Ishikawa (cell line): ENCODE measurements around the gene CNTNAP1.

Experiments
- CEBPB ChIP-seq: IDR thresholded peaks from 2 replicates; pipeline ENCODE4 v1.6.1; 2012
- CREB1 ChIP-seq: IDR thresholded peaks from 2 replicates; pipeline ENCODE4 v1.6.1; 2012; ENCODE audit warnings: low read depth
- EGR1 ChIP-seq: IDR thresholded peaks from 2 replicates; pipeline ENCODE4 v1.6.1; 2012
- EP300 ChIP-seq: IDR thresholded peaks from 2 replicates; pipeline ENCODE4 v1.6.1; 2012; ENCODE audit warnings: borderline replicate concordance
- FOXM1 ChIP-seq: IDR thresholded peaks from 2 replicates; pipeline ENCODE4 v1.6.1; 2012; ENCODE audit warnings: low read depth, borderline replicate concordance
- NFIC ChIP-seq: IDR thresholded peaks from 2 replicates; pipeline ENCODE4 v1.6.1; 2012
- RAD21 ChIP-seq: IDR thresholded peaks from 2 replicates; pipeline ENCODE4 v1.6.1; 2012; ENCODE audit warnings: low read depth
- TAF1 ChIP-seq: IDR thresholded peaks from 2 replicates; pipeline ENCODE4 v1.6.1; 2012; ENCODE audit warnings: low read depth, mild to moderate bottlenecking
- TCF12 ChIP-seq: IDR thresholded peaks from 2 replicates; pipeline ENCODE4 v1.6.1; 2012; ENCODE audit warnings: low read depth
- TEAD4 ChIP-seq: IDR thresholded peaks from 2 replicates; pipeline ENCODE4 v1.6.1; 2012
- YY1 ChIP-seq: IDR thresholded peaks from 2 replicates; pipeline ENCODE4 v1.6.1; 2012; ENCODE audit warnings: low read depth
- ZBTB7A ChIP-seq: IDR thresholded peaks from 2 replicates; pipeline ENCODE4 v1.6.1; 2012; ENCODE audit warnings: low read depth
- TF ChIP-seq, protein P1 (sequence below): IDR thresholded peaks from 2 replicates; pipeline ENCODE4 v1.6.1; 2012
- TF ChIP-seq, protein P2 (sequence below): IDR thresholded peaks from 2 replicates; pipeline ENCODE4 v1.6.1; 2012
- TF ChIP-seq, protein P3 (sequence below): IDR thresholded peaks from 2 replicates; pipeline ENCODE4 v1.6.1; 2012; ENCODE audit warnings: low read depth, mild to moderate bottlenecking

CNTNAP1 gene

DNA sequence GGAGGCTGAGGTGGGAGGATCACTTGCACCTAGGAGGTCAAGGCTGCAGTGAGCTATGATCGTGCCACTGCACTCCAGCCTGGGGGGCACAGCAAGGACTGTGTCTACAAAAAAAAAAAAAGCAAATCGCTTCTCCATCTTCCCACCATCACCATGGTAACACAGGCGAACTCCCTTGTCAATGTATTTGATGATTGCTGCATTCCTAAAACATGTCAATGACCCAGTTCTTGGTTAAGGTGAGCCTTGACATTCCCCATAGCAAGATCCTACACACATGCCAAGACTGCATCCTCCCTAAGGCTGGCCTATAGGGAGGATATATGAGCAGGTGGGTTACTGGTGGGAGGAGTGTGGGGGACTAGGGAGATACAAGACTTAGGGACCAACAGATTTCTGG is 12.2 kb downstream of the CNTNAP1 start:
- TF ChIP-seq FOXM1 (no peak), EGR1 (no peak), CREB1 (no peak), TAF1 (no peak), CEBPB (no peak), YY1 (no peak), TEAD4 (no peak), RAD21 (no peak), NFIC (no peak), ZBTB7A (no peak)
- TF ChIP-seq, protein P1, sequence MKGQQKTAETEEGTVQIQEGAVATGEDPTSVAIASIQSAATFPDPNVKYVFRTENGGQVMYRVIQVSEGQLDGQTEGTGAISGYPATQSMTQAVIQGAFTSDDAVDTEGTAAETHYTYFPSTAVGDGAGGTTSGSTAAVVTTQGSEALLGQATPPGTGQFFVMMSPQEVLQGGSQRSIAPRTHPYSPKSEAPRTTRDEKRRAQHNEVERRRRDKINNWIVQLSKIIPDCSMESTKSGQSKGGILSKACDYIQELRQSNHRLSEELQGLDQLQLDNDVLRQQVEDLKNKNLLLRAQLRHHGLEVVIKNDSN: no peak
- TF ChIP-seq, protein P2, sequence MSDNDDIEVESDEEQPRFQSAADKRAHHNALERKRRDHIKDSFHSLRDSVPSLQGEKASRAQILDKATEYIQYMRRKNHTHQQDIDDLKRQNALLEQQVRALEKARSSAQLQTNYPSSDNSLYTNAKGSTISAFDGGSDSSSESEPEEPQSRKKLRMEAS: no peak

DNA sequence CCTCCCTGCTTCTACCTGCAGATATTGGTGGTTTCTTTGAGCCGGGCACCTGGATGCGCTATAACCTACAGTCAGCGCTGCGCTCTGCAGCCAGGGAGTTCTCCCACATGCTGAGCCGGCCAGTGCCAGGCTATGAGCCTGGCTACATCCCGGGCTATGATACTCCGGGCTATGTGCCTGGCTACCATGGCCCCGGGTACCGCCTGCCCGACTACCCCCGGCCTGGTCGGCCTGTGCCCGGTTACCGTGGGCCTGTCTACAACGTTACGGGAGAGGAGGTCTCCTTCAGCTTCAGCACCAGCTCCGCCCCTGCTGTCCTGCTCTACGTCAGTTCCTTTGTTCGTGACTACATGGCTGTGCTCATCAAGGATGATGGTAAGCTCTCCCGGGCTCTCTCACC is 13.2 kb downstream of the CNTNAP1 start:
- TF ChIP-seq RAD21: no peak
- TF ChIP-seq, protein P1: no peak
- no peak for TF ChIP-seq TCF12
- TF ChIP-seq CEBPB: no peak
- TF ChIP-seq ZBTB7A: no peak
- TF ChIP-seq EGR1: no peak

DNA sequence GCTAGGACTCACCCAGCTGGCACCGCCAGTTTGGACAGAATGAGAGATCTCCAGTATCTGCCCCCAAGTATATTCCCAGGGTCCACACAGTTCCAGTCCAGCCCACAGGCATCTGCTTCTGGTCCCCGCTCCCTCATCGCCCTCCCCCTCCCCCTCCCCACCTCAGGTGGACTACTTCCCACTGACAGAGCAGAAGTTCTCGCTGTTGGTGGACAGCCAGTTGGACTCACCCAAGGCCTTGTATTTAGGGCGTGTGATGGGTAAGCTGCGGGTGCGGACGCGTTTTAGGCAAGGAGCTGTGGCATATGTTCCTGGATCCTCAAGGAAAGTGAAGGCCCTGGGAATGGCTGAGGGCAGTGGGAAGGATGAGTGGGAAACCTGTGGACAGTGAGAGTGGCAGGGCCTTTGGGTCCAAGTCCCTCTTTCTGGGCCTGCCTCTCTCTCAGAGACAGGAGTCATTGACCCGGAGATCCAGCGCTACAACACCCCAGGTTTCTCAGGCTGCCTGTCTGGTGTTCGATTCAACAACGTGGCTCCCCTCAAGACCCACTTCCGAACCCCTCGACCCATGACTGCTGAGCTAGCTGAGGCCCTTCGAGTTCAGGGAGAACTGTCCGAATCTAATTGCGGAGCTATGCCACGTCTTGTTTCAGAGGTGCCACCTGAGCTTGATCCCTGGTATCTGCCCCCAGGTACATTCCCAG is 14.9 kb downstream of the CNTNAP1 start:
- TF ChIP-seq CREB1: no peak
- no peak for TF ChIP-seq CEBPB
- TF ChIP-seq TCF12: no peak
- TF ChIP-seq NFIC: no peak
- TF ChIP-seq FOXM1: no peak
- TF ChIP-seq EP300: no peak
- TF ChIP-seq, protein P2: no peak
- no peak for TF ChIP-seq TEAD4
- no peak for TF ChIP-seq YY1
- no peak for TF ChIP-seq TAF1
- no peak for TF ChIP-seq EGR1
- no peak for TF ChIP-seq RAD21
- TF ChIP-seq, protein P3, sequence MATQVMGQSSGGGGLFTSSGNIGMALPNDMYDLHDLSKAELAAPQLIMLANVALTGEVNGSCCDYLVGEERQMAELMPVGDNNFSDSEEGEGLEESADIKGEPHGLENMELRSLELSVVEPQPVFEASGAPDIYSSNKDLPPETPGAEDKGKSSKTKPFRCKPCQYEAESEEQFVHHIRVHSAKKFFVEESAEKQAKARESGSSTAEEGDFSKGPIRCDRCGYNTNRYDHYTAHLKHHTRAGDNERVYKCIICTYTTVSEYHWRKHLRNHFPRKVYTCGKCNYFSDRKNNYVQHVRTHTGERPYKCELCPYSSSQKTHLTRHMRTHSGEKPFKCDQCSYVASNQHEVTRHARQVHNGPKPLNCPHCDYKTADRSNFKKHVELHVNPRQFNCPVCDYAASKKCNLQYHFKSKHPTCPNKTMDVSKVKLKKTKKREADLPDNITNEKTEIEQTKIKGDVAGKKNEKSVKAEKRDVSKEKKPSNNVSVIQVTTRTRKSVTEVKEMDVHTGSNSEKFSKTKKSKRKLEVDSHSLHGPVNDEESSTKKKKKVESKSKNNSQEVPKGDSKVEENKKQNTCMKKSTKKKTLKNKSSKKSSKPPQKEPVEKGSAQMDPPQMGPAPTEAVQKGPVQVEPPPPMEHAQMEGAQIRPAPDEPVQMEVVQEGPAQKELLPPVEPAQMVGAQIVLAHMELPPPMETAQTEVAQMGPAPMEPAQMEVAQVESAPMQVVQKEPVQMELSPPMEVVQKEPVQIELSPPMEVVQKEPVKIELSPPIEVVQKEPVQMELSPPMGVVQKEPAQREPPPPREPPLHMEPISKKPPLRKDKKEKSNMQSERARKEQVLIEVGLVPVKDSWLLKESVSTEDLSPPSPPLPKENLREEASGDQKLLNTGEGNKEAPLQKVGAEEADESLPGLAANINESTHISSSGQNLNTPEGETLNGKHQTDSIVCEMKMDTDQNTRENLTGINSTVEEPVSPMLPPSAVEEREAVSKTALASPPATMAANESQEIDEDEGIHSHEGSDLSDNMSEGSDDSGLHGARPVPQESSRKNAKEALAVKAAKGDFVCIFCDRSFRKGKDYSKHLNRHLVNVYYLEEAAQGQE: no peak

DNA sequence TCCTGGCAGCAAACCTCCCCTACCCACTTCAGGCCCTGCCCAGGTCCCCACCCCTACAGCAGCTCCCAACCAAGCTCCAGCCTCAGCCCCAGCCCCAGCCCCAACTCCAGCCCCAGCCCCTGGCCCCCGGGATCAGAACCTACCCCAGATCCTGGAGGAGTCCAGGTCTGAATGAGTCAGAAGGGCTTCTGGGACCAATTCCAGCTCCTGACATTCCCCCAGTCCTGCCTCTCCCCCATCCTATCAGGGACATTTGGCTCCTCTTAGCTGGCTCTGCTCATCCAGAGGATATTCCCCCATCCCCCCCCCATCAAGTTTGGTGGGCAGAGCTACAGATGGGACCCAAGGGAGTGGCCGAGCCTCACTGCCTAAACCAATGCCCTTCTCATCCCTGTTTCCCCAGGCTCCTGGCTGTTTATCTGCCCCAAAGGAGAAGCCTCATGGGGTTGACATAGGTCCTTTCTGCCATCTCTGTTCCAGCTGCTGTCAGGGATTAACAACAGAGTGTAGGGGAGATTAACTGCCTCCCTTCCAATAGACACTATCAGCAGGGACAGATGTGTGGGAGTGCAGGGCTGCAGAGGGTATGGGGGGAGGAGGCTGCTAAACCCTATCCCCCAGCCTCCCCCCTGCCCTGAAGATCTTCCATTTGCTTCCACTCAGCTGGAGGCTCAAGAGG is 16.5 kb downstream of the CNTNAP1 start:
- no peak for TF ChIP-seq EP300
- TF ChIP-seq, protein P1: no peak
- TF ChIP-seq, protein P2: no peak
- TF ChIP-seq, protein P3: no peak
- no peak for TF ChIP-seq TCF12
- TF ChIP-seq EGR1: no peak
- TF ChIP-seq FOXM1: no peak
- no peak for TF ChIP-seq YY1
- TF ChIP-seq NFIC: no peak
- TF ChIP-seq ZBTB7A: no peak
- no peak for TF ChIP-seq TAF1
- TF ChIP-seq RAD21: no peak
- no peak for TF ChIP-seq CEBPB
- no peak for TF ChIP-seq CREB1
- TF ChIP-seq TEAD4: no peak

DNA sequence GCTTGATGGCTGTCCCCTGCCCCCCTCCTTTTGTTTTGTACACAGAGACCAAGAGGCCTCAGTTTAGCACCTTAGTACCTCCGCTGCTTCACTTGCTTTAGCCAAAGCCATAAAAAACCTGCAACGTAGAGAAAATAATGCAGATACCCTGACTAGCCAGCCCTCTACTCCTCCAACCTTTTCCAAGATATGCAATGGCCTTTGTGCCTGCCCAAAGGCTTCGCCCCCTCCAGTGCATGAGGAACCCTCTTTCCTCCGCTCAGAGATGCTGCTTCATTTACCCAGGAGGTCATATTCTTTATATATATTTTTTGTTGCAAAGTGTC is 17.0 kb downstream of the CNTNAP1 start:
- TF ChIP-seq, protein P2: no peak
- TF ChIP-seq EP300: no peak
